SK-N-DZ (cell line): ENCODE results near the gene PTGDR. TPM values are rescaled to one million over a fixed set of nuclear protein-coding genes. Genes with fewer than 3 reads are reported as not detected.

Experiments used
- DNase-seq: peaks from one replicate; pipeline ENCODE4 v3.0.0-alpha.2; 2015; ENCODE audit warnings: low spot score
- polyA plus RNA-seq, 2 experiments: library from polyadenylated mRNA; depleted of rRNA; stranded (reverse); fragments of >200 nt; gene quantifications; 2 replicates each; pipeline ENCODE4 v1.2.3, GENCODE V29; 2014

PTGDR gene, protein sequence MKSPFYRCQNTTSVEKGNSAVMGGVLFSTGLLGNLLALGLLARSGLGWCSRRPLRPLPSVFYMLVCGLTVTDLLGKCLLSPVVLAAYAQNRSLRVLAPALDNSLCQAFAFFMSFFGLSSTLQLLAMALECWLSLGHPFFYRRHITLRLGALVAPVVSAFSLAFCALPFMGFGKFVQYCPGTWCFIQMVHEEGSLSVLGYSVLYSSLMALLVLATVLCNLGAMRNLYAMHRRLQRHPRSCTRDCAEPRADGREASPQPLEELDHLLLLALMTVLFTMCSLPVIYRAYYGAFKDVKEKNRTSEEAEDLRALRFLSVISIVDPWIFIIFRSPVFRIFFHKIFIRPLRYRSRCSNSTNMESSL
- polyA plus RNA-seq (2014; cell fraction: cytosol; rRNA removed): not detected in 2 replicates
- not detected in 2 replicates for polyA plus RNA-seq (2014; cell fraction: nucleus; rRNA removed)

DNA sequence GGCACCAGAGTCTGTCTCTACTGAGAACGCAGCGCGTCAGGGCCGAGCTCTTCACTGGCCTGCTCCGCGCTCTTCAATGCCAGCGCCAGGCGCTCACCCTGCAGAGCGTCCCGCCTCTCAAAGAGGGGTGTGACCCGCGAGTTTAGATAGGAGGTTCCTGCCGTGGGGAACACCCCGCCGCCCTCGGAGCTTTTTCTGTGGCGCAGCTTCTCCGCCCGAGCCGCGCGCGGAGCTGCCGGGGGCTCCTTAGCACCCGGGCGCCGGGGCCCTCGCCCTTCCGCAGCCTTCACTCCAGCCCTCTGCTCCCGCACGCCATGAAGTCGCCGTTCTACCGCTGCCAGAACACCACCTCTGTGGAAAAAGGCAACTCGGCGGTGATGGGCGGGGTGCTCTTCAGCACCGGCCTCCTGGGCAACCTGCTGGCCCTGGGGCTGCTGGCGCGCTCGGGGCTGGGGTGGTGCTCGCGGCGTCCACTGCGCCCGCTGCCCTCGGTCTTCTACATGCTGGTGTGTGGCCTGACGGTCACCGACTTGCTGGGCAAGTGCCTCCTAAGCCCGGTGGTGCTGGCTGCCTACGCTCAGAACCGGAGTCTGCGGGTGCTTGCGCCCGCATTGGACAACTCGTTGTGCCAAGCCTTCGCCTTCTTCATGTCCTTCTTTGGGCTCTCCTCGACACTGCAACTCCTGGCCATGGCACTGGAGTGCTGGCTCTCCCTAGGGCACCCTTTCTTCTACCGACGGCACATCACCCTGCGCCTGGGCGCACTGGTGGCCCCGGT is at the start of gene PTGDR:
PTGDR (plus strand) TSS at position 198 of the 778 bp plus-strand sequence; CDS start at position 315, 117 bp downstream.
- DNase-seq: no peak

DNA sequence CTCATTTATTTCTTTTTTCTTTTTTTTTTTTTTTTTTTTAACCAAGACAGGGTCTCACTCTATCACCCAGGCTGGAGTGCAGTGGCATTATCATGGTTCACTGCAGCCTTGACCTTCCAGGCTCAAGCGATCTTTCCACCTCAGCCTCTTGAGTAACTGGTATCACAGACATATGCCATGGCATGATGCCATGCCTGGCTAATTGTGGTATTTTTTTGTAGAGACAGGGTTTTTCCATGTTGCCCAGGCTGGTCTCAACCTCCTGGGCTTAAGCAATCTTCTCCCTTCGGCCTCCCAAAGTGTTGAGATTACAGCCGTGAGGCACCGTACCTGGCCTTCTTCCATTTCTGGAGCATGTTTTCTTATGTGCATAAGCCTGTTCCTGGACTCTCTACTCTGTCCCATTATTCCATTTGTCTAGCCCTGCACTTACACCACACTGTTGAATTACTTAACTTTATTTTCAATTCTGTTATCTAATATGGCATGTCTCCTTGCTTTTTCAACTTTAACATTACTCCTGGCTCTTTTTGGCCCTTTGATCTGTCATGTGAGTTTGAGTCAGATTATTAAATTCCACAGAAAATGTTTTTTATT is 47.9 kb upstream of the PTGDR start:
- DNase-seq: no peak

DNA sequence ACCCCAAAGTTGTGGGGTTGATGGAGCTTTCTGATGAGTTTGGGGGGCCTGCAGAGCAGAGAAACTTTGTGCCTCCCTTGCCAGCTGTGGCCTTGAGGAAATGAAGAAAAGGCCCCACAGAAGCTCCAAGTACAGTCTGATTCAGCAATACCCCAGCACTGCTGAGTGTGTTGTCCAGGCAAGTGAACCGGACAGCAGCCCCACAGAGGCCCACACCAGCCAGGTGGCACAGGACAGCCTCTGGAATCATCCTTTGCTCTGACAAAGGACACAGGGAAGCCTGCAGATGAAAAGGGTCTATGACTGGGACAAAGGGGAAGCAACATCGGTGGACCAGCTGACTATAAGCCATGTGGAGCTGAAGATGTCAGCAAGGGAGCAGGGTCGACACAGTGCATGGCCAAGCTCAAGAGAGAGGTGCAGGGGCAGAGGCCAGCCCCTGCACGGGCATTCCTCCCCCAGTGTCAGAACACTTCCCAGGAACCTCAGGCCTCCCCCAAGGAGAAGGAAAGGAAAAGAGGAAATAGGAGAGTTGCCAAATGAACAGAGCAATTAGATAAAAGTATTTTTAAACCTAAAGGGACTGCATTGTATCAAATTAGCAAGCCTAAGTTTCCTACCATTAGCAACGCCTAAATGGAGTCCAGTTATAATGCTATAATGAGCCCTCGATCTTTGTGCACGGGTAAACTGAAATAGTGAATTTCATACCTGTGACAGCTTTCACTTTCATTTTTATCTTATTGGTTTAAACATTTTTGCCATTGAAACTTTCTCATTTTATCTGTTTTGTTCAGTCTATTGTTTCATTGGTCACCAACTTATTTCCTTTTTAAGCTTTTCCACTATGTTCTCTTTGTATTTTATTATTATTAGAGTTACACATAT is 46.3 kb upstream of the PTGDR start:
- no peak for DNase-seq

DNA sequence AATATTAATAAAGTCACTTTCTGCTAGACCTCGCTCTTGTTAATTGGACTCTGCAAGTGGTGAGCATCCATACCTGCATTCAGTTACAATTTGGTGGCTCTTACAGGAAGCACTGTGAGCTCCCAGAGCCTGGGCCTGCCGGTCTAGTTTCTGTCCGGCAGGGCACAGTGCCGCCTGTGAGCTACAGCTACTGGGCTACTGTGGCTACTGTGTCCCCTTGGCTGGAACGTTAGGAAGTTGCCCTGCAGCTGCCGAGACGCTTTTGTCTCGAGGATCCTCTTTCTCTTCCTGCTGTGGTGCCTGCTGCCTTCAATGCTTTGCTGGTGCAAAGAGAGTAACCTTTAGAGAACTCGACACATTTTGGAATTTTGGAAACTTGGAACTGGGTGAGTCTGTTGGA is 44.6 kb upstream of the PTGDR start:
- DNase-seq: no peak

DNA sequence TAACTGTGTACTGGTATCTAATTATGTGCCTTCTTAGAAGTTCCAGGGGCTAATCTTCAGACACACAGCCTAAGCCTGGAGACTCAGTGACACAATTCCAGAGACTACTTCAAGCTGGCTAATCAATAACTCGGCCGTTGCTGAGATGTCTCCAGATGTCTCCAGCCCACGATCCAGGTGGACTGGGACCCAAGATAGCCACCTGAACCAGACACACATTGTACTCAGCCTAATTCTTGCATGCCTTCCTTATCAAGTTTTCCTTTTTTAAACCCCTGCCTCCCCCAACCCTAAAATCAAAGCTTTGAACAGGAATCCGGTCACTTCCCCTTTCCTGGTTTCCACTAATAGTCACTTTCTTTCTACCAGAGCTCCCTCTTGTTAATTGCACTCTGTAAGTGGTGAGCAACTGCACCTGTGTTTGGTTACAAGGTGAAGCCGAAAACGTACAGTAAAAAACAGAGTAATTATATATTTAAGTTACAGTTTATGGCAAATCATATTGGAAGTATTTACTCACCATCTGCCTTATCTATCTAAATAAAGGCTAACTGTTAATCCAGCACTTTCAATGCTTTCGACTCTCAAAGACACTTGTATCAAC is 39.8 kb upstream of the PTGDR start:
- DNase-seq: no peak

DNA sequence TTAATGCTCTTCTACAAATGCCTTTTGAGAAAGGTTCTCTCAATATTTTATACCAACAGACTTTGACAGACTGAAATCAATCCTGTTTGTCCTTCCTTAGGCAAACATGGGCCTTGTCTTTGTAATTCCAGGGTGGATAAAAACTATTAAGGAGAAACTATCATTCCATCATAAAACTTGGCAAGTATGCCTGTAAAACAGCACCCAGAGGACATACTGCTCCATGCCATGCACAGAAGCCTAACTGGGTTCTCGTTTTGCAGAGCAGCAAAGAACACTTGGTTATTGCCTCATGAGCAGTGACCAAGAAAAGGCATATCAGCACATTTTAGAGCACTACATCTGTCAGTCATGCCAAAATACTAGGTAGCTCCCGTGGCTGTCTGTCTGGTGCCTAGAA is 33.8 kb upstream of the PTGDR start:
- no peak for DNase-seq

DNA sequence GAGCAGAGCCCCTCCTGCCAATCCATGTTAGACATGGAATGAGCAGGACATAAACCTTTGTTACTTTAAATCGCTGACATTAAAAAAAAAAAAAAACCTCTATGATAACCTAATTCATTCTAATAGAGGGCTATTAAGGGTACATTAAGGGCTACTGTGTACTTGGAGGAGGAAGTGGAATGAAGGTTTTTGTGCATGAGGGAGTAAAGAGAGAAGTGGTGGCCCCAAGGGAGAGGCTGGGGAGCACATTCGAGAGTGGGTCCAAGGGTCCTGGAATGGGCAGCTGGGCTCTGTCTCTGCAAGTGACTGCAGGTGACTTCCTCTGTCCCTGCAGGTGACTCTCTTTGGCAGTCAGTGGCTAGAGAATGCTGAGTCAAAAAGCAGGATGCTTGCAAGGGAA is 32.1 kb upstream of the PTGDR start:
- no peak for DNase-seq

DNA sequence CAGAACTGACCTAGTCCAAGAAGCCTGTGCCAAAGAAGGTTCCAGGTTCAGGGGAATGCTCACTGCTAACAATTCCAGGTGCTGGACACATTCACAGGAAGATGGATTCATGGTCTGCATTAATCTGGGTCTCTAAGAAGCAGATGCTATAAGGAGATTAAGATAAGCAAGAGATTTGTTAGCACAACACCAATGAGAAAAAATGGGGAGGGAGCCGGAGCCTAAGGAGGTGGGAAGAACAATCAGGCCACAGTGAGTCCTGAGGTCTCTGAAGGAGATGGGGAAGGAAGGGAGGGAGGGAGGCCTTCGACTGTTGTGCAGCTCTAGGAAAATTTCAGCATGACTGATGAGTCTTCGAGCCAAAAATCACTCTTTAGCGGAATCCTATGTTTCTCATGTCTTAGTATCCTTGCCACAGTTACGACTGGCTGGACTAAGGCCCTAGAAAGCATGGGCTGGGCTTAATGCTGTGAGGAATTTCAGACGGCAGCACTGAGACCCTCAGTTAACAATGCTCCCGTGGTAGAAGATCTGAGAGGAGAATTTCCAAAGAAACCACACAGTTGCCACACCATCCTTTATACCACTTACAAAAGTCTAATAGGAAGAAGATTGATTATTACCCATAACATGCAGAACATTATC is 31.5 kb upstream of the PTGDR start:
- DNase-seq: no peak

DNA sequence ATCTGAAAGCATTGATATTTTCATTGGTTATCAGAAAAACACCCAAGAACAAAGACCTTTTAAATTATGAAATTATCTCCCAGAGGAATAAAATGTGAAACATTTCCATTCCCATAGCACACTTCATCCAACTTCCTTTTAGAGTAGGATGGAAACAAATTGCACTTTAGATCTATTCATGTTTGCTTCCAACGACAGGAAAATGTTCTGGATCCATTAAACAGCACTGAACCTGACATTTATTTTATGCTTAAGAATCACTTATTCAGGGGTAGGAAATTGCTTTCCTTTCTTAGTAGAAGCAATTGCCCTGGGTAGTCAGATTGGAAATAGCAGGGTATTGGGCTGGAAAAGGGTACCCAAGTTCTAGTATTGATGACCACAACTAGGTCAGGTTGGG is 28.8 kb upstream of the PTGDR start:
- no peak for DNase-seq

DNA sequence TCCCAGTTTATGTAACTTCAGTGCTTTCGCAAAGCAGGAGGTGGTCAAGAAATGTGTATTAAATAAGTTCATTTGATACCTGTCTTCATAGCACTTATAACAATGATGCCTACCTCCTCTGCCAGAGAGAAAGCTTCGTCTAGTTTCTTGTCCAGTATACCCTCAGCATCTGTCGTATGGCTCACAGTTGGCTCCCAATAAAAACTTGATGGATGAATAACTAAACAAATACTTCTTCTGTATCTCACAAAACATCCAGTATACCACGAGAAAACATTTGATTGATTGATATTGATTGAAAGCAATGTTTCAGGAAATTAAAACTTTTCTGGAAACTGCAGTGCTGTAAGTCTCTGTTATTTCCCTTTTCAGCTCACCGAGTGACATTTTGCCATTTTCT is 26.9 kb upstream of the PTGDR start:
- no peak for DNase-seq

DNA sequence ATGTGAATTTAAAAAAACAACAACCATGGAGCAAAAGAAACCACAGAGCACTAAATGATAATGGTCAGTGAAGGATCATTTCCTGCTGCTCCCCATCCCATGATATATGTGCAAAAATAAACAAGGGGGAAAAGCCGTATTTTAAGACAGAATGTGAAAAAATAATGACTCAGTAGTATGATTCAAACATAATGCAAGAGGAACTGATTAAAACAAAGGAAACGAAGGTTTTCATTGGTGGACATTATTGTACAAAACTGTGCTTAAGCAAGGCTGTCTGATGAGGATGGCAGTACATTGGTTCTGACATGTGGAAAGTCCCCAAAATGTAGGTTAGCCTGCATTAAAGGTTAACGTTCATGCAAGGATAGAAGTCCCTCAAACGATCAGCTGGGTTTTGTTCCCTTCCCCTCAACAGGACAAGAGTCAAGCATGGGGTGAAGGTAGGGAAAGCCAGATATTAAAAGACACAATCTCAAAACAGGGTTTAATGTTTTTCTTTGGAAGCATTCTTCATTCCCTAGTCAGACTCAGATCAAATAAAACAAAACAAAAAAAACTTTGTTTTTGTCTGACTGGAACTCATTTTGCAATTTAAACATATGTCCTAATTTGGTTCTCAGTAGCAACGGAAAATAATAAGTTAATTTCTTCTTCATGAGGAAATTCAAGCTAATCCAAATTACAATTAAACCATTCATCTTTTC is 26.3 kb upstream of the PTGDR start:
- no peak for DNase-seq

DNA sequence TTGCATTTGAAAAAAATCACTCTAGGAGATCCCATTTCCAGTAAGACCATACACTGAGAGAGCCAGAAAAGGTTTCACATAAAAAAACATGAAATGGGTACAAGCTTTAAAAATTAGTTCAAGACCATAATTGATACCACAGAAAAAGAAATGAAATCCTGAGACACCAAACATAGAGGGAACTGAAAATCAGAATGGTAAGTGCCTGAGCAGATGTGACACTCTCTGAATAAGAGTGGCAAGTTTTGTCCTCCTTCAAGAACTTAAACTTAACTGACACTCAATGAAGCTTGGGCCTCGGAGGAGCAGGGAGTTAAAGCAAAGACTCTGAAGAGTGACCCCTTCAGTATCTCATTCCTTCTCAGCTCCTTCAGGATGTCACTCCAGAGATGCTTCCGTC is 23.2 kb upstream of the PTGDR start:
- no peak for DNase-seq

DNA sequence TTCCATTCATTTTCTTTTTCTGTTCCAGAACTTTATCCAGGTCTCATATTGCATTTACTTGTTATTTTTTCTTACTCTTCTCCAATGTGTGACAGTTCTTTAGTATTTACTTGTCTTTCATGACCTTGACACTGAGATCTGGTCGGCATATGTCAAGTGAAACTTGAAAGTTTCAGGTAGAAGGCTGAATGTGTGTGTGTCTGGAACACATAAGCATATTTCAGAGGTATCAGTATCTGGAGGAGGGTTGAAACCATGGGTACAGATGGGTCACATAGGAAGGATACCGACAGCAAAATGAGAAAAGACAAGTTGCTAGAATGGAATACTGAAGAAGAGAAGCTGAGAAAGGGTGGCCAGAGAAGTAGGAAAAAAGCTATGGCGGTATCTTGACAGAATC is 22.5 kb upstream of the PTGDR start:
- no peak for DNase-seq

DNA sequence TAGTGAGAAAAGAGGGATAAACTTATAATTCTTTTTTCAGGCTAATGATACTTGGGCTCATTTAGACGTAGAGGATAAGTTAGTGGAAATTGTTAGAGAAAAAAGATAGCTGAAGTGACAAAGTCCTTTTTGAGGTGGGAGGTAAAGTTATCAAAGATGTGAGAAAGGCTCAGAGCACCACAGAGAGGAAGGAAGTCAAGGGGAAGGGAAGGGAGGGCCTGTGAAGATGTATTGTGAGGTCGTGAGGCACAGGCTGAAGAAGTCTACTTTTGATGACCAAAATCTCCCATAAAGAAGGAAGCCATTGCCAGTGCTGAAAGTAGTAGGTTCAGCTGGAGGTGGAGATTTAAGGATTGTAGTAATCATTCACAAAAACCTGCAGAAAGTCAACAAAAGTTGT is 19.4 kb upstream of the PTGDR start:
- no peak for DNase-seq

DNA sequence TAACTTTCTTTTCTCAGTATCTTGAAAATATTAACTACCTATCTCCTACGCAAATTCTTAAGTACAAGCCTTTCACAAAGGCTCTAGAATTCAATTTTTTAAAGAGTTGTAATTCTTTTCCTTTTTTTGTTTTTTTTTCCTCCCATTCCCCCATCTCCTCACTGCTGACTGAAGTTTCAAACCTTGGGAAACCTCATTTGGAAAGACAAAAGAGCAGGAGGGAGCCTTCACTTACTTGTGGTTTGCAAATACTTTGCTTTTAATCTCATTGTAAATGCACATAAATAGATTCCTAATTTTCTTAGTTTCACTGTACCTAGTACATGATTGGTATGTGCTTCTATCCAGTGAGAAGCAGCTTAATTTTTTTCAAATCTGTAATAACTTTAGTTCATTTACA is 15.8 kb upstream of the PTGDR start:
- DNase-seq: no peak

DNA sequence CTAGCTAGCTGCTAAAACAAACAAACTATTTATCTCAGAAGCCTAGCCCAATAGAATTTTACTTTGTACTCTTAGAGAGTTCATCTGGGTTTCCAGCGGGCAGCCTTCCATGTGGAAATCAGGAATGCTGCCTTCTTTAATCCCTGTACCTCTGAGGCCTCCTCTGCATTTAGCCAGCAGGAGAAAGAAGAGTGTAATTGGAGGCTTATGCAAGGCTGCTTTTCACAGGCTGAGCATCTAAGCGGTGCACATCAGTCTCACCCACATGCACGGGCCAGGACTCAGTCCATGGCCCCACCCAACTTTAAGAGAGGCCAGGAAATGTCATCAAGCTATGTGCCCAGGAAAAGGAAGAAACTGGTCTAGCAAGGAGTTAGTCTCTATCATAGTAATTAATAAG is 14.0 kb upstream of the PTGDR start:
- no peak for DNase-seq

DNA sequence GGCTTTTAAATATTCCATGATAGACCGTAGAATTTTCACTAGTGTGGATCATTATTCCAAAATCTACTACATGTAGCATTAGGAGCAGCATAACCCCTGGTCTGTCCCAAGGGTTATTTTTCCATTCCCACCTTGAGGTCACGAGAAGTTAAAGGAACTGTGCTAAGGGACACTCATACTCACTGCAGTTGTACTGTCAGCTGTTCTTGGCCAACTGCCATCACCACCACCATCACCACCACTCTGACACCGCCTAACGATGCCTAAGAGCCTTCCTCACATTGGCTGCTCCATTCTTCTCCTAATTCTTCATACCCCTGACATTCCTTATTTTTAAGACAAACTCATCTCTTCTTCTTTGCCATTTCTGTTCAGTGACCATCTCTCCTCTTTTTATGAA is 13.4 kb upstream of the PTGDR start:
- no peak for DNase-seq

DNA sequence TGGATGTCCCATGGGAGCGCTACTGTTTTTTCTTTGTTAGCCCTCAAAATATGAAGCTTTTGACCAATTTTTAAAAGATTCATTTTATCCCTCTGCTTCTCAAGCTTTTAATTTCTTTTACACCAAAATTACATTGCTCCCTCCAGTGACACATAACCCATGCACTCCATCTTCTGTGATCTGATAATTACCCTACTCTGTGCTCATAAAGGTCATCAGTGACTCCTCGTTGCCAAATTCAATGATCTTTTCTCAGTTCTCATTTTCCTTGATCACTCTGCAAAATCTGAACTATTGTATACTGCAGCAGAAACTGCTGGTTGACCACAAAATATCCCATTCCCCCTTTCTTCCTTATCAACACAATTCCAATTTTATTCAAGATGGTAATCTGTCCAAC is 8.7 kb upstream of the PTGDR start:
- DNase-seq: no peak

DNA sequence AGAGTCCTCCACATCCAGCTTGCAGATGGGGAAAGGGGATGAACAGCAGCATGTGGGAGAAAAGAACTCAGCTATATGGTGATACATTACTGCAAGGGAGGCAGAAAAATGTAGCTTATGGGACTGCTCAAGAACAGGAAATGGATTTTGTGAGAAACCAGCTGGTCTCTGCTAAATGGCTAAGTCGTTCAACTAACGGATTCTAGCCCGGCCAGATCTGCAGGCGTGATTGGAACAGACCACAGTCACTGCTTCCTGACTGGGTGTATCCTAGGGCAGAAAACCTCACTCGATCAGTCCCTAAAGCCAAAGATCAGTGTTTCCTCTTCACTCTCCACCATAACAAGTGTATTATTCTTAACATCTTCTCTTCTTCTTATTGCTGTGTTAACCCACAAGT is 8.1 kb upstream of the PTGDR start:
- DNase-seq: no peak

DNA sequence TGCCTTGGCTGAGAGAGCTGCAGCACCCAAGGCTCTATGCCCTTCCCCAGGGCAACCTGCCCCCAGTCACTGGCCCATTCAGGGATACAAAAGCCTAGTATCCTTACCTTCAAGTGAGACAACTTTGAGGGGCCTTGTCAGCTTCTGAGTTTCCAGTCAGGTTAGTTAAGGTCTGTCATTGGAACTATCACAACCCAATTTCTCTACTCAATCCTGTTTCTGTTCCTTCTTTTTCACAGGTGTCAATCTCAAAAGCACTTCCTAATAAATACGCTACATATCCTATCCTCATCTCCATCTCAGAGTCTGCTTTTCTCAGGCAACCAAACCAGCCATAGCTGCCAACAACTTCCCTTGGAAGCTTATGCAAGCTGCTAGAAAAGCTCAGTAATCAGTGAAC is 4.9 kb upstream of the PTGDR start:
- DNase-seq: no peak
